HuH-7.5 (cell line): ENCODE data around the gene ZBTB45.
"Not testable (repeated sequence)": the region's sequence is repeated elsewhere in the genome, so short reads cannot be mapped to it uniquely, and the experiment has no call there.

Source experiments
- DNase-seq: peaks from one replicate; pipeline ENCODE4 v3.0.0; 2011; ENCODE audit warnings: low spot score

Gene ZBTB45

DNA sequence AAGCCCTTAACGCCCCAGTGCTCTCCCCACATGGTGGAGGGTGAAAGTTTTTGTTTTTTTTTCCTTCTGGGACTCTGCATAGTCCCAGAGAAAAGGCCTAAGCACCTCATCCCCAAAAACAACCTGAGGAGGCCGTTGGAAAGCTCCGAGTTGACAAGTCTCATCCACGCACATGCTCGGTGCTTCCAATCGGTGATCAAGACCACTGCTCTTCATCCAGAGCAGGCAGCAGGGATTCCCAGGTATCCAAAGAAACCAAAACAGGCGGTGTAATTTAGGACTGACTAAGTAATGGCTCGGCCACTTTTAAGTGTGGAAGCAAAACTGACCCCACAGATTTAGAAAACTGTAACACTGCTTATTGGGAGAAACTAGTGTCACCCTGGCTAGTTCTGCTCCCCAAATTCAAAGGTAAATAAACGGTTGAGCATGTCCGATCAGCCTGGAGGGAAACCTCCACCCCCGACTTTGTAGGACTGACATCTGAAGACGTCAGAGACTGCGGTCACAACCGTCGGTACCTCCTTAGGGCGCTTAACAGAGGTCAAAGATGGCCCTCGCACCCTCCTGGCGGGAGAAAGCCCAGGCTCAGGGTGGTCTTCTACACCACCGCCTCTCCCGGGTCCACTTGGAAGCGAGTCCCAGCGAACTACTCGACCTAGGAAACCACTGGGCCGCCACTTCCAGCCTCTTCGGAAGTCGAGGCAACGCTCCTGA is 44.5 kb downstream of the ZBTB45 start:
- DNase-seq, result no peak

DNA sequence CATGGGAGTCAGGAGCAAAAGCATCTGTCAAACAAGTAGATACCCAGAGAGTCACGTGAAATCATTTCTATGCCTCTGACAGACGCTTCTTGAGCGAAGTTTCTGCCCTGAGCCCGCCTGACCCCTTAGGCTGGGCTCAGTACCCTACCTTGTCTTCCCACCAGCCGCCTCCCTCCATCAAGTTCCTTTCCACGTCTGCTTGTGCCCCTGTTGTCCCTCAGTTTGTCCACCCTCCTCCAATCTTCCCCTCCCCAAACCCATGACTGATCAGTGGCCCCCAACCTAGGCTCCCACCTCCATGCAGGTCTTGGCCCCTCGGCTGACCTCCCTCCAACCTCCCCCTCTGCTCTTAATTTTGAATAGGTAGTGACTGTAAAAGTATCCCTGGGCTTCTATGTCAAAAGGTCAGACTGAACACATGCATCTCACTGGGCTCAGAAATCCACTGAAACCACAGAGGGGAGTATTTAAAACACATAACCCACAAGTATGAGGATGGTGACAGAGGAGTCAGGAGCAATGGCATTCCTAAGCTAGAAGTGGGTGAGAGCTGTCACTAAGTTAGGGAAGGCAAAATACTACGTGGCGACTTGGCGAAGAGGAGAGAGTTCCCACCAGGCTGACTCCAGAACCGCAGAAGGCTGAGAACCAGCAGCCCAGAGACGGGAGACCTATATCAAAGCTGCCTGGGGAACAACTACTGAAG is 45.2 kb downstream of the ZBTB45 start:
- DNase-seq, result no peak

DNA sequence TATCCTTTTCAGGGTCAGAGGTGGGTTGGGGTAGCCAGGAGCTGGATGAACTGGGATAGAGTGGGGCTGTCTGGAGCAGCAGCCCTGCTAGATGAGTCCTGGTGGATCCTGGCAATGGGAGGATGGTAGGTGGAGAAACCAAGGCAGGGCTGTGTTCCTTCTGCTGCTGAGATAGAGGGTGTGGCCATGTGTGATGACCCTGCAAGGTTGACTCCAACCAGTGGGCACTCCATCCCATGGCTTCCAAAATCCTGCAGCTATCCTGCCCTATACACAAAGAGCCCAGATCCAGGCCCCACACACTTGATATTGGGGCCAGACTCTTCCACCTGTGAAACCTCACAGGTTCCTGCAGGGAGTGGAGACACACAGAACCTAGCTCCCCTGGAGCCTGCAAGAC is 45.8 kb downstream of the ZBTB45 start:
- no peak for DNase-seq

DNA sequence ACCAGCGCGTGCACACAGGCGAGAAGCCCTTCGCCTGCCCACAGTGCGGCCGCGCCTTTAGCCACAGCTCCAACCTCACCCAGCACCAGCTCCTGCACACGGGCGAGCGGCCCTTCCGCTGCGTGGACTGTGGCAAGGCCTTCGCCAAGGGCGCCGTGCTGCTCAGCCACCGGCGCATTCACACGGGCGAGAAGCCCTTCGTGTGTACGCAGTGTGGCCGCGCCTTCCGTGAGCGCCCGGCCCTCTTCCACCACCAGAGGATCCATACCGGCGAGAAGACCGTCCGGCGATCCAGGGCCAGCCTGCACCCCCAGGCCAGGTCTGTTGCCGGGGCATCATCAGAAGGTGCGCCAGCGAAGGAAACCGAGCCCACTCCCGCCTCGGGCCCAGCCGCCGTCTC is 47.9 kb downstream of the ZBTB45 start:
- DNase-seq, result no peak

DNA sequence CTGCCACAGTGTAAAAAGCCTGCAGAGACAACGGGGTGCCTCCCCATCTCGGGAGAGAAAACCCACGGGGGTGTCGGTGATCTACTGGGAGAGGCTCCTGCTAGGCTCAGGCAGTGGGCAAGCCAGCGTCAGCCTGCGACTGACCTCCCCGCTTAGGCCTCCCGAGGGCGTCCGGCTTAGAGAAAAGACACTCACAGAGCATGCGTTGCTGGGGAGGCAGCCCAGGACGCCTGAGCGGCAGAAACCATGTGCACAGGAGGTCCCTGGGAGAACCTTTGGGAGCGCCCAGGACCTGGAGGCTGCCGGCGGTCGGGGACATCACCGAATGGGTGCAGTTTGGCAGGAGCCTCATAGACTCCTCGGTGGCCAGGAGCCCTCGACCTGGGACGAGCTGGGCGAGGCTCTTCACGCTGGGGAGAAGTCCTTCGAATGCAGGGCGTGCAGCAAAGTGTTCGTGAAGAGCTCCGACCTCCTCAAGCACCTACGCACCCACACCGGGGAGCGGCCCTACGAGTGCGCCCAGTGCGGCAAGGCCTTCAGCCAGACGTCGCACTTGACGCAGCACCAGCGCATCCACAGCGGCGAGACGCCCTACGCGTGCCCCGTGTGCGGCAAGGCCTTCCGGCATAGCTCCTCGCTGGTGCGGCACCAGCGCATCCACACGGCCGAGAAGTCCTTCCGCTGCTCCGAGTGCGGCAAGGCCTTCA is 48.6 kb downstream of the ZBTB45 start:
- not testable (repeated sequence) for DNase-seq

DNA sequence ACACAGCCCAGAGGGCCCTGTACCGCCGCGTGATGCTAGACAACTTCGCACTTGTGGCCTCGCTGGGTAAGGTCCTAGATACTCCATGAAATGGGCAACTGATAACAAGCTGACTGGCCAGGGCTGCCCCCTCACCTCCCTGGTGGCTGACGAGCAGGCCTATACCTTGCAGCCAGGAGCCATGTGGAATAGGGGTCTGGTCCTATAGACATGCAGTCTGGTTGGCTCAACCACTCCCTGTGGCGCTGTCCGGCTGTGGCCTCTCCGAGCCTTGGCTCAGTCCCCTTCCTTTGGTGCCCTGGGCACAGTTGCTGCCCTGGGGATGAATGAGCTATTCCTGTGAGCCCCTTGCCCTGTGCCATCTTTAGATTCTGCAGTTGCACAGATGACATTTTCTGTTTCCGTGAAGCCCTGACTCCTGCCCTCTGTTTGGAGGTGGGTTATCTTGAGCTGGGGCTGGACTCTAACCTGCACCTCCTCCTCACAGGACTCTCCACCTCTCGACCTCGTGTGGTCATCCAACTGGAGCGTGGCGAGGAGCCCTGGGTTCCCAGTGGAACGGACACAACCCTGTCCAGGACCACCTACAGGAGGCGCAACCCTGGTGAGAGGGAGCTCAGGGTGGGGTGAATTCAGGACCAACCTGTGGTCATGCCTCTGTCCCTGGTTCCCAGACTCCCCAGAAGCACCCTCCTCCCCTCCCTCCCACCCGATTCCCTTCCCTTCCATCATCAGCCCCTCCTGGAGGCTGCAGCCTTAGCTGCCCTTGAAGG is 50.2 kb downstream of the ZBTB45 start:
- DNase-seq, result no peak

DNA sequence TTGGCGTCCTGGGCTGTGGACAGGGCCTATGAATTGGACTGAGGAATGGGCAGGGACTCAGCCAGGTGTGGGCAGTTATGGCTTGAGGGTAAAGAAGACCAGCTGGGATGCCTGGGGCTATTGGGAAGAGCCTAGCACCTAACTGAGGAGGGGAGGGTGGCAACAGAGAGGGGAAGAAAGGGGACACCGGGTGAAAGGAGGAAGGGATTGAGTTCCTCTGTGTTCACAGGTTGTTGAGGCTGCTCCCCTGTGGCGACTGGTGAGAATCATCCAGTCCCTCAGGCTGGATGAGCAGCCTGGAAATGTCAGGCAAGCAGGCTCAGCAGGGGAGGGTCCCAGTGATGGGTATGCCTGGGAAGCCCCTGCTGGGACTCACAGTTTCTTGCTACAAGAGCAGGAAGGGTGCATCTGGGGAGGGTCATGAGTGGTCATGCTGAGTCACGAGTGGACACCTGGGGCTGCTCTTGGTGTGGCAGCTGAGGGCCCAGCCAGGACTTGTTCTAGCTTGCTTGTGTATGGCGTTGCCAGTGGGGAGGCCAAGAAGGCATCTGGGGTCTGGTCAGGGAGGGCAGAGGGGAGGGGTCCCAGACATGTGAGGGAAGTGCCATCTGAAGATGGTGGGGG is 51.3 kb downstream of the ZBTB45 start:
- no peak for DNase-seq

DNA sequence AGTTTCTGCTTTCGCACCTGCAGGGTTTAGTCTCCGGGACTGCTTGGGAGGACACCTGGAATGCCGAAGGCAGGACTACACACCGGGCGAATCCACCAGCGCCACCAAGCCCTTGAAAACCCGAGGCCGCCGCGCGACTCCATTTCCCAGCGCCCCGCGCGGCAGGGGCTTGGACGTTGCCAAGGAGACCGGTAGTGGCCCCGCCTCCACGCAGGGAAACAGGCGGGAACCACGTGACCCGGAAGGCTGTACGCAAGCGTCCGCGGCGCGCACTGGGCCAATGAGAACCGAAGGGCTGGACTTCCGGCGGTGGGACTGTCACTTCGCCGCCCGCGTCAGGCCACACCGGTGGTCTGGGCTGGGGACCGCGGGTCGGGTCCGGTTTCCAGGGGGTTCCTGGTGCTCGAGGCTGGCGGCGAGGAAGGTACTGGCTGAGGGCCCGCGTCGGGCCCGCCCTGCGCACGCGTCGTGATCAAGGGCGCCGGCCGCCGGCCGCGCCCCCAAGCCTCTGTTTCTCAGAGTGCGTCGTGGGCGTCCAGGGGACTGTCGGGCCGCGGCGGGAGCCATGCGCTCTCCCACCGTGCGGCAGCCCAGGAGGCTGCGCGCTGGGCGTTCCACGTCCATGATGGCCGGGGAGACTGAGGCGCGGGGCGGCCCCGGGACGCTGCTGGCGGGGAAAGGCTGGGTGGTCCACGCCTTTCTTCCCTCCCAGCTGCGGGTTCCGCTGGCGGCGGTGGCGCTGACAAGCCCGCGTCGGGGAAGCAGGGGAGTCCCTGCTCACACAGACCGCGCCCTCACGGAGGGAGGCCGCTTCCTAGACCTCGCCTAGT is 52.6 kb downstream of the ZBTB45 start, which contains the start of gene ZNF324:
ZNF324 (plus strand) TSS at position 321 of the 830 bp plus-strand sequence. CDS start 2,106 bp downstream, outside the sequence.
- peak; percentile 98 for DNase-seq

DNA sequence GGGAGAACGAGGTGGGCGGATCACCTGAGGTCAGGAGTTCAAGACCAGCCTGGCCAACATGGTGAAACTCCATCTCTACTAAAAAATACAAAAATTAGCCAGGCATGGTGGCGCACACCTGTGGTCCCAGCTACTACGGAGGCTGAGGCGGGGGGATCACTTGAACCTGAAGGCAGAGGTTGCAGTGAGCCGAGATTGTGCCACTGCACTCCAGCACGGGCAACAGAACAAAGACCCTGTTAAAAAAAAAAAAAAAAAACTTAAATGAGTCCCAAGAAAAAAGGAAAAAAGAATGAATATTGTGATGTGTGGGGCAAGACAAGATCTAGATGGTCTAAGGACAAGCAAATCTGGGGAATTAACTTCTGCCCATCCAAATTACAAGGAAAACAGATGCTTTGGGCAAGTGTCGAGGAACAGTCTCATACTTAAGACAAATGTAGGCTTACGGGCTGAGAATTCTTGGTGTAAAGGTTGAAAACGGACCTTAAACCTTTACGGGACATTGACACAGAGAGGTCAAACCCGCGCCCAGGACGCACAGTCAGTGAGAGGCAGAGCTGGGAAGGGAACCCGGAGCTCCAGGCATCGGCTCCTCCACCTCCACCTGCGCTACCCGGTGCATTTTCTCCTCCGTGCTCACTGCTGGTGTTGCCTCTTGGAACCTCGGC is 53.4 kb downstream of the ZBTB45 start:
- DNase-seq, result no peak
